BE2C (cell line): Measurements from ENCODE around the gene CERS2.

Experiments used
- DNase-seq: peaks from one replicate; pipeline ENCODE4 v3.0.0-alpha.2; 2020
- H3K27me3 ChIP-seq: fragments of 250-450 bp; sonication (Bioruptor Pico); 2 replicates; pipeline ENCODE4 v1.5.1; 2020; ENCODE audit warnings: mild to moderate bottlenecking
- H3K36me3 ChIP-seq: fragments of 250-450 bp; sonication (Bioruptor Pico); 2 replicates; pipeline ENCODE4 v1.5.1; 2020; ENCODE audit warnings: mild to moderate bottlenecking
- H3K4me1 ChIP-seq: fragments of 250-450 bp; sonication (Bioruptor Pico); 2 replicates; pipeline ENCODE4 v1.5.1; 2020
- H3K4me3 ChIP-seq: 2 replicates; pipeline ENCODE4 v1.5.1; 2011; ENCODE audit warnings: low read depth, low read length
- H3K9me3 ChIP-seq: fragments of 250-450 bp; sonication (Bioruptor Pico); 2 replicates; pipeline ENCODE4 v1.5.1; 2020
- CTCF ChIP-seq: IDR thresholded peaks from 2 replicates; pipeline ENCODE4 v1.5.1; 2012; ENCODE audit warnings: mild to moderate bottlenecking, low read depth, low read length

The CERS2 gene

GRCh38 chr1:151005729-151006319, 31.2 kb upstream of the CERS2 start:
- Histone ChIP-seq H3K36me3 (no peaks in the 10 kb centered on the region; the same call in 1 of the 2 replicates), H3K4me1 (no peaks in the 10 kb centered on the region), H3K9me3 (no peaks in the 10 kb centered on the region), H3K4me3 (peak overlapping the region; percentile 72), H3K27me3 (no peaks in the 10 kb centered on the region)
- no peak for DNase-seq
- no peak for TF ChIP-seq CTCF

- H3K36me3 ChIP-seq: no peaks in the 10 kb centered on the region; the same call in none of the 2 replicates
- no peaks in the 10 kb centered on the region for H3K4me1 ChIP-seq
- TF ChIP-seq CTCF: no peak
- no peak overlapping the region for H3K4me3 ChIP-seq
- DNase-seq: no peak
- no peaks in the 10 kb centered on the region for H3K9me3 ChIP-seq
- no peaks in the 10 kb centered on the region for H3K27me3 ChIP-seq
Observed at GRCh38 chr1:151003180-151003579, 28.5 kb upstream of the CERS2 start.

- no peak for TF ChIP-seq CTCF
Observed at GRCh38 chr1:151002611-151003010, 28.0 kb upstream of the CERS2 start.

GRCh38 chr1:151002051-151002450, 27.4 kb upstream of the CERS2 start:
- H3K36me3 ChIP-seq: no peaks in the 10 kb centered on the region; the same call in none of the 2 replicates
- no peaks in the 10 kb centered on the region for H3K9me3 ChIP-seq
- H3K4me1 ChIP-seq: no peaks in the 10 kb centered on the region
- TF ChIP-seq CTCF: no peak
- H3K27me3 ChIP-seq: no peaks in the 10 kb centered on the region
- DNase-seq: no peak
- H3K4me3 ChIP-seq: no peak overlapping the region

More at GRCh38 chr1:151002611-151003010, 28.0 kb upstream of the CERS2 start:
- Histone ChIP-seq H3K27me3 (no peaks in the 10 kb centered on the region), H3K4me3 (no peak overlapping the region), H3K9me3 (no peaks in the 10 kb centered on the region), H3K36me3 (no peaks in the 10 kb centered on the region; the same call in none of the 2 replicates), H3K4me1 (no peaks in the 10 kb centered on the region)
- DNase-seq: no peak

- H3K9me3 ChIP-seq: no peaks in the 10 kb centered on the region
- no peak overlapping the region for H3K4me3 ChIP-seq
- no peaks in the 10 kb centered on the region for H3K4me1 ChIP-seq
- H3K27me3 ChIP-seq: no peaks in the 10 kb centered on the region
- TF ChIP-seq CTCF: no peak
- DNase-seq: no peak
- no peaks in the 10 kb centered on the region; the same call in none of the 2 replicates for H3K36me3 ChIP-seq
Observed at GRCh38 chr1:151001602-151002001, 27.0 kb upstream of the CERS2 start.

GRCh38 chr1:151000408-151000807, 25.8 kb upstream of the CERS2 start:
- H3K4me1 ChIP-seq: no peaks in the 10 kb centered on the region; the same call in 1 of the 2 replicates
- no peaks in the 10 kb centered on the region for H3K27me3 ChIP-seq
- no peak overlapping the region for H3K4me3 ChIP-seq
- no peaks in the 10 kb centered on the region; the same call in none of the 2 replicates for H3K36me3 ChIP-seq
- no peaks in the 10 kb centered on the region for H3K9me3 ChIP-seq
- TF ChIP-seq CTCF: no peak
- no peak for DNase-seq
